Measurements from ENCODE around the gene EIF4EBP3.
"Not testable (repeated sequence)": the region's sequence is repeated elsewhere in the genome, so short reads cannot be mapped to it uniquely, and the experiment has no call there.

The EIF4EBP3 gene

GRCh38 chr5:140579188-140579747, 31.8 kb downstream of the EIF4EBP3 start:
- DNase-seq, result not testable (repeated sequence)

- DNase-seq, result no peak
Measured at GRCh38 chr5:140587495-140587894, 40.0 kb downstream of the EIF4EBP3 start.

GRCh38 chr5:140588311-140589070, 41.0 kb downstream of the EIF4EBP3 start:
- DNase-seq, result no peak

GRCh38 chr5:140590861-140591260, 43.4 kb downstream of the EIF4EBP3 start:
- DNase-seq, result no peak

GRCh38 chr5:140591747-140592372, 44.4 kb downstream of the EIF4EBP3 start:
- no peak for DNase-seq

GRCh38 chr5:140593070-140593469, 45.6 kb downstream of the EIF4EBP3 start:
- not testable (repeated sequence) for DNase-seq

GRCh38 chr5:140594169-140594568, 46.7 kb downstream of the EIF4EBP3 start:
- no peak for DNase-seq

GRCh38 chr5:140595538-140596300, 48.3 kb downstream of the EIF4EBP3 start:
- DNase-seq, result no peak

GRCh38 chr5:140596321-140596741, 48.9 kb downstream of the EIF4EBP3 start:
- no peak for DNase-seq

GRCh38 chr5:140598836-140599235, 51.4 kb downstream of the EIF4EBP3 start:
- DNase-seq, result no peak
